ENCODE data around the gene CACNA1B. TPM values are rescaled to one million over a fixed set of nuclear protein-coding genes. Genes with fewer than 3 reads are reported as not detected.

The CACNA1B gene
- total and polyA plus RNA-seq, 9 of the 15 experiments (the other 6 are each of a cell fraction or from before 2014, with no cell fraction given) = 0.01 to 0.04 TPM; not detected in 7

- Histone ChIP-seq H4K20me1 (replicated peaks; ENCODE audit: control insufficient read depth, insufficient read depth, low read length) (no peaks in the 10 kb centered on the region; the same call in 1 of the 2 replicates), H3K9me3 (replicated peaks; ENCODE audit: control insufficient read depth, insufficient read depth, low read depth, low read length) (no peaks in the 10 kb centered on the region), H2AFZ (ENCODE audit: low read depth, low read length) (no peak overlapping the region), H3K79me2 (ENCODE audit: control insufficient read depth, insufficient read depth, low read length) (no peaks in the 10 kb centered on the region), H3K4me3 (no peak overlapping the region), H3K27me3 (ENCODE audit: control insufficient read depth in 2 of 2, insufficient read depth in 2 of 2, low read length in 2 of 2) (peaks cover 2 to 73% of the 10 kb centered on the region in 2 experiments; a peak in 4 of 5 replicates), H3K36me3 (ENCODE audit: control insufficient read depth, insufficient read depth, low read length) (no peaks in the 10 kb centered on the region), H3K9ac (ENCODE audit: insufficient read depth in 1 of 2, low read depth in 2 of 2, low read length in 2 of 2) (no peak overlapping the region), H3K4me2 (ENCODE audit: insufficient read depth, low read length) (no peak overlapping the region), H3K9me1 (ENCODE audit: control insufficient read depth, insufficient read depth, low read length) (no peaks in the 10 kb centered on the region), H3K4me1 (replicated peaks in 1 of 2; ENCODE audit: control insufficient read depth in 2 of 2, insufficient read depth in 2 of 2, low read length in 2 of 2) (no peaks in the 10 kb centered on the region), H3K27ac (ENCODE audit: extremely low read depth, low read depth, low read length) (no peak overlapping the region)
- intact Hi-C loops (cut with micrococcal nuclease) = no loop called here
- ChIA-PET POLR2A (no interaction called here), CTCF (ENCODE audit: low intra/inter-chr PET ratio) (no interaction called here)
- WGBS (ENCODE audit: insufficient coverage, low coverage, missing lambda C conversion rate) = 0% methylated on average over 6 of the region's 6 CpGs
- ATAC-seq = no peak
- no TSS peak for BruUV-seq (replicated peaks)
- no peak for FAIRE-seq
- no peak for TF ChIP-seq ZNF75A (CRISPR knock-in tag; IDR thresholded peaks at IDR 0.05)
- TF ChIP-seq MEIS2 (IDR thresholded peaks at IDR 0.05; ENCODE audit: partially characterized antibody) = no peak
- no peak for TF ChIP-seq HMBOX1 (IDR thresholded peaks at IDR 0.05)
- no peak for TF ChIP-seq PCBP2 (IDR thresholded peaks at IDR 0.05; ENCODE audit: low read depth, low read length, poor library complexity, severe bottlenecking)
- no peak for TF ChIP-seq BCOR (IDR thresholded peaks at IDR 0.05)
- TF ChIP-seq EP400 (IDR thresholded peaks at IDR 0.05) = no peak
- TF ChIP-seq POLR3G (IDR thresholded peaks at IDR 0.05; ENCODE audit: extremely low read depth, insufficient read length, insufficient replicate concordance) = no peak
- no peak for TF ChIP-seq RFX5 (IDR thresholded peaks at IDR 0.05; ENCODE audit: low read depth, low read length)
- no peak for TF ChIP-seq ZNF431 (CRISPR knock-in tag; IDR thresholded peaks at IDR 0.05)
- no peak for TF ChIP-seq ZNF197 (CRISPR knock-in tag; IDR thresholded peaks at IDR 0.05; ENCODE audit: low read depth)
- TF ChIP-seq ZNF239 (CRISPR knock-in tag; IDR thresholded peaks at IDR 0.05) = no peak
- no peak for TF ChIP-seq HNRNPH1 (optimal IDR thresholded peaks at IDR 0.05; ENCODE audit: low read depth, low read length)
- no peak for TF ChIP-seq ZNF24 (IDR thresholded peaks at IDR 0.05)
- TF ChIP-seq ZNF12 (CRISPR knock-in tag; IDR thresholded peaks at IDR 0.05) = no peak
- DNase-seq (ENCODE audit: extremely low read depth in 1 of 4, low spot score in 3 of 4) = no peak
- in situ Hi-C loops (cut with MboI) = no loop called here
These were observed 185.5 kb downstream of the CACNA1B start for GRCh38 chr9:138063033-138063432.
